Dermis blood vessel endothelial cell (primary cell): ENCODE measurements around the gene ARHGEF19. TPM values are rescaled to one million over a fixed set of nuclear protein-coding genes. Genes with fewer than 3 reads are reported as not detected.
A peak's percentile ranks its signal among the peaks of the same experiment; 100 is the strongest.
"Not testable (repeated sequence)": the region's sequence is repeated elsewhere in the genome, so short reads cannot be mapped to it uniquely, and the experiment has no call there.

Source experiments
- DNase-seq: peaks from one replicate; pipeline ENCODE4 v3.0.0; 2010
- total RNA-seq: library from RNA; depleted of rRNA; stranded (reverse); fragments of >200 nt; gene quantifications from 2 replicates; pipeline ENCODE4 v1.2.3, GENCODE V29; 2014

The ARHGEF19 gene
- total RNA-seq, 1 donor from 2014 or later, result 2.7 TPM

- peak; percentile 92 for DNase-seq
These were observed 31.6 kb upstream of the ARHGEF19 start for GRCh38 chr1:16243936-16244649.

GRCh38 chr1:16243215-16243610 lies 30.8 kb upstream of the ARHGEF19 start:
- DNase-seq, result no peak

- DNase-seq, result no peak
These were observed 30.2 kb upstream of the ARHGEF19 start for GRCh38 chr1:16242556-16243214.

DNA sequence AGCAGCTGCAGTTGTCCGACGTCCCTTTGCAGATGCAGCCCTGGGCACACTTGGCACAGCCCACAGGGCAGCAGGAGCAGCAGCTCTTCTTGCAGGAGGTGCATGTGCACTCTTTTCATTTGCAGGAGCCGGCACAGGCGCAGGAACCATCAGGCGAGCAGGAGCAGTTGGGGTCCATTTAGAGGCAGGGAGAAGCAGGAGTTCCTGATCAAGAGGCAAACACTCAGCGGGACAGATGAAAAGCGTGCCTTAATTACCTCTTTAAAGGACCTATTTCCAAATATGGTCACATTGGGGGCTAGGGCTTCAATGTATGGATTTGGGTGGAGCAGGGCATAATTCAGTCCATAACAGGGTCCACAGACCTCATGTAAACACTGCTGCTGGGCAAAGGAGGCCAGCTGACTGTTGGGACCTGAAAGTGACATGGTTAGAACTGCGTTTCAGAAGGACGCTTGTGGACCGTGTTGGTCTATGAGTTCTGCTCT lies 28.8 kb upstream of the ARHGEF19 start:
- no peak for DNase-seq

DNA sequence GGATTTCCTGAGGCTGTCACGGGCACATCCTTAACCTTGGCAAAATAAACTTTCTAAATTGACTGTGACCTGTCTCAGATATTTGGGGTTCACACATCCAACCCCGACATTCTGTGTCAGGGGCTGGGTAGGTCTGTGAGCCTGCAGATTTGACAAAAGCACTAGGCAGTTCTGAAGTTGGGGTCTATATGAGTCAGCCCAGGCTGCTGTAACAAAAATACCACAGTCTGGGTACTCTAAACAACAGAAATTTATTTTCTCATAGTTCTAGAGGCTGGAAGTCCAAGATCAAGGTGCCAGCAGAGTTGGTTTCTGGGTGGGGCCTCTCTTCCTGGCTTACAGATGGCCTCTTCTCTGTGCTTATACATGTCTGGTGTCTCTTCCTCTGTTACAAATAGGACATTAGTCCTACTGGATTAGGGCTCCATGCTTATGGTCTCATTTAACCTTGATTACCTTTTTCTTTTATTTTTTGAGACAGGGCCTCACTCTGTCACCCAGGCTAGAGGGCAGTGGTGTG lies 27.6 kb upstream of the ARHGEF19 start:
- DNase-seq, result no peak

DNA sequence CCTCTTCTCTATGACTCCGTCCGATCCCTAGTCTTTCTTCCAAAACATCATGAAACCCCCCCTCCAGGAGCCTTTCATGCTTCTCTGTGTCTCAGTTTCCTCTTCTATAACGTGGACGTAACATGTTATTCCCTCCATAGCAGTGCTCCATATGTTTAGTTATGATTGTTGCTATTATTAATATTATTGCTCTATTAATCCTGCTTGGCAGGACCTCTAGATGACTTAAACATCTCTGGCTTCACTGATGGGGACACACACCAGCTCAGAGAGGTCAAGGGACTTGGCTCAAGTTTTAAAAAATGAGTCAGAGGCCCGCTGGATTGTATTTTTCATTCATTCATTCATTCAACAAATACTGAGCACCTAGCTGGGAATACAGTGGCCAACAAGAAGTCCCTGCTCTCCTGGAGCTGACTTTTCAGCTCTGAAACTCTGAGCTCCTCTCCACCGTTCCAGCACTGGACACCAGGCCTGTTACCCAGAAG lies 24.9 kb upstream of the ARHGEF19 start:
- no peak for DNase-seq

DNA sequence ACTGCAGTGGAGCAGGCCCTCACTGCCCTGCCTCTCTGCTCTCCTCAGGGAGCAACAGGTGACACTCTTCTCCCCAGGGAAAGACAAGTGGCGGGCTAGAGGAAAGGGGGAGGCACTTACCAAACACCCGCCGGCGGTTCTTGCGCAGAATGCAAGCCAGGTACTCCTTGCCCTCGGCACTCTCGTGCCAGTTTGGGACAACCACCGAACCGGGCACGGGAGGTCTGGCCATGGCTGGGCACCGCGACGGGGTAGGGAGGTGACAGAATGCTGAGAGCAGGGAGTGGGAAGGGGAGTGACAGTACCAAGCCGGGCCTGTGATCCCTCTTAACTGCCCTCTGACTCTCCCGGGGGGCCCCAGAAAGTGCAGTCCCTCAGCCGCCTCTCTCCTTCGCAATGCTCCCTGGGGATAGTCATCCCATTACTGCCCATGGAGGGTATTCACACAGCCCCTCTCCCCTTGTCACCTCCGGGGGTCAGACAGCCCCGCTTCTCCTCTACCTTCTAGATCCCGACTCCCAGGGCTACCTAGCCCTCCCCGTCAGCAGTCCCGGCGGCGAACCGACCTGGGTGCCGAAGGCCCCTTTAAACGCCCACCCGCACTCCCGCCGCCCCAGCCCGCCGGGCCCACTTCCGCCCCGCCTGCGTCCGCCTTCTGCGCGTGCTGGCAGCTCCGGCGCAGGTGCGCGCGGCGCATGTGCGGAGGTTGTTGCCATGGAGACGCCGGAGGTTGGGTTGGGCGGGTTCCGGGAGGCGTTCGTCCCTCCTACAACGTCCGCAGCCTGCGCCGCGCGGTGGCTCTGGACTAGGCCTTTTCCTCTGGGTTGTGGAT lies 24.3 kb upstream of the ARHGEF19 start, which contains the start of gene CPLANE2:
CPLANE2 (minus strand) TSS at position 673 of the 832 bp plus-strand sequence; CDS start at position 232, 441 bp downstream.
- peak; percentile 94 for DNase-seq

DNA sequence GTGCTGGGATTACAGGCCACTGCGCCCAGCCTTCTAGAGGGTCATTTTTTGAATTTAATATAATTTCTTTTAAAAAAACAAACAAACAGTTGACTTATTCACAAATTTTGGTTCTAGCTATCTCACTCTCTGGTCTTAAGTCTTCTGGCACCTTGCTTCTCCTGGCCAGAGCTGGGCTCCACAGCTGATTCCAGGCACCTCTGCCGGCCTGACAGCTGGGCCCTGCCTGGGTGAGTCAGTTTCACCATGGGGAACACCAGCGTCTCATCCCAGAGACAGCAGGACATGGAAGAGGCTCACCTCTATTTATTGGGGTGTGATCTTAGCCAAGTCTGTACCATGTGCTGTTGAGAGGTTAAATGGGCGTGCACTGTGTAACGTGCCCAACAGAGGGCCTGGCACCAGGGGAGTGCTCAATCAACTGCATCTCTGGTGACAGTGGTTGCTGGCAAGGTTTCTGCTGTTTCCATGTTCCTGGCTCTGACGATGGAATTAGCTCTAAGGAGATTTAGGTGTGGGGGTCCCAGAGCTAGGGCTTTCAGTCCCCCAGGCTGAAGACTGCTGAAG lies 23.6 kb upstream of the ARHGEF19 start:
- DNase-seq, result peak; percentile 51

DNA sequence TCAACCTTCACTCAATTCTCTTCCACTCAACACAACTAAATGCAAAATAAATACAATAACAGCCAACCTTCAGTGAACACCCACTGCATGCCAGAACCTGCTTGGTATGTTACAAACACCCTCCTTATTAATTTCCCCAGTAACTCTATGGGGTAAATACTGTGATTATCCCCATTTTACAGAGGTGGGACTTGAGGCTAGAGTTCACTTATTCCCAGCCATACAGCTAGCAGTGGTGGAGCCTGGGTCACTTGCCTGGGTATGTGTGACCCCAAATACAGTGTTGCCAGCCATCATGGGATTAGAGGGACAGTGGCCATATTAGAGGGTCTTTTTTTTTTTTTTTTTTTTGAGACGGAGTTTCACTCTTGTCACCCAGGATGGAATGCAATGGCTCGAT lies 22.9 kb upstream of the ARHGEF19 start:
- DNase-seq, result no peak

DNA sequence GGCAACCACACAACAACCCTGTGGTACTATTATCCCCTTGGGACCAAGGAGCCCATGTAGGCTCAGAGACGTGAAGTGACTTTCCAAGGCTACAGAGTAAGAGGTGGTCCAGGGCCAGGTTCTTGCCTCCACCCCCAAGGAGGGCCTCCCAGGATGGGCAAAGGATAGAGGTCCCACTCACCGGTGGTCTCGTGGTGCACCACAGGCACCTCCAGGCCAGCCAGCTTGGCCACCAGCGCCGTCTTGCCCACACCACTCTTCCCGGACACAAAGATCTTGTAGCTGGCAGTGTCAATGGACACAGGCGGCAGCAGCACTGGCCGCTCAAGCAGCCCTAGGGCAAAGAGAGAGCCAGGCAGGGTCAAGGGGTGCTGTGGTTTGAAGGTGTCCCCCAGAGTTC lies 21.0 kb upstream of the ARHGEF19 start:
- no peak for DNase-seq

DNA sequence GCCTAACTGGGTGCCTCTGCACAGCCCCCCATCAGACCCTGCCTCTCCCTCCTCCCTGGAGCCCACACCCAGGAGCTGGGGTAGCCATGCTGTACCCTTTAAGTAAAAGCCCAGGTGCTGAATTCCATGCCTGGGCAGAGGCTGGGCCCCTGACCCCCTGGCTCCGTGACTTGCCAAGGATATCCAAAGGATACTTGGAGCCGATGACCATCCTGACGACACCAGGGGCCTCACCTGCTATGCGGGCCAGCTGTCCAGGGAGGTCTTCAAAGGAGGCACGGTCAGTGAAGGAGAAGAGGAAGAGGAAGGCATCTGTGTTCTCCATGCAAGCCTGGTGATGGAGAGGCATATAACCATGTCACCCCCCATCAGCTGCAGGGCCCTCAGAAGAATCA lies 19.9 kb upstream of the ARHGEF19 start:
- no peak for DNase-seq

DNA sequence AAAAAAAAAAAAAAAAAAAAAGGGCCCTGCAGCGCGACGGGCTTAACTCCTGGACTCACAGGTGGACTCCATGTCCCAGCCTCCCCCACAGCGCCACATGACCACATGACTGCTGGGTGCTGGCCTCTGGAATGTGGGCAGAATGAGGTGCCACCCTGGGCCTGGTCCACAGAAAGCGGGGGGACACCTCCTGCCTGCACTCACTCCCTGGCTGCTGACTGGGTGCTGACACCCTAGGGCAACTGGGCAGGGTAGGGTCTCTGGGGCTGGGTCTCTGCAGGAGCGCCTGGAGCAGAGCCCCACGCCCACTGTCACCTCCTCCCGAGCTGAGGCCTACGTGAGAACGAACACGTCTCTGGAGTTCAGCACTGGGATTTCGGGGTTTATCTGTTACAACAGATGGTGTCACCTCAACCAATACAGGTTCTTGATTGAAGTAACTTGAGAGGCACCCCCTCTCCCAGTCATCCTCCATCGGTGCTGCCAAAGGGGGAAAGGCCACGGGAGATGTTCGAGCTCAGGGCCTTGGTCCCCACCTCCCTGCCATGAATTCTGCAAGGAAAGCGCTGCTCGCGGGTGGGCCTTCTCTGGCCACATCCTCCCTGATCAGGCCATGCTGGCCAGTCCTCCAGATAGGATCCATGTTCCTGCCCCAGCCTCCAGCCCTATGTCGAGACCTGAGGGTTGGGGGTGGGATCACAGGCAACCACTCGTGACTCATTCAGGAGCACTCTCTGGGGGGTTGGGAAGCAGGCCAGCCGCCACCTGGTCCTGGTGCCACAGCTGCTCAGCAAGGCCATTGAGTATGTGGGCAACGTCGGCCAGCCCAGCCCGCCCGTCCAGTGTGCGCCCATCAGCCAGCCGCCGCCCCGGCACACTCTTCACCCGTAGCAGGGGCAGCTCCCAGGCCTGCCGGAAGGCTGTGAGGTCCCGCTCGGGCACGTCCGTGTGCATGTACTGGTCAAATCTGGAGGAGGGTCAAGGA lies 19.2 kb upstream of the ARHGEF19 start:
- no peak for DNase-seq

- no peak for DNase-seq
These were observed 18.3 kb upstream of the ARHGEF19 start for GRCh38 chr1:16230744-16231143.

- no peak for DNase-seq
These were observed 17.7 kb upstream of the ARHGEF19 start for GRCh38 chr1:16229976-16230740.

DNA sequence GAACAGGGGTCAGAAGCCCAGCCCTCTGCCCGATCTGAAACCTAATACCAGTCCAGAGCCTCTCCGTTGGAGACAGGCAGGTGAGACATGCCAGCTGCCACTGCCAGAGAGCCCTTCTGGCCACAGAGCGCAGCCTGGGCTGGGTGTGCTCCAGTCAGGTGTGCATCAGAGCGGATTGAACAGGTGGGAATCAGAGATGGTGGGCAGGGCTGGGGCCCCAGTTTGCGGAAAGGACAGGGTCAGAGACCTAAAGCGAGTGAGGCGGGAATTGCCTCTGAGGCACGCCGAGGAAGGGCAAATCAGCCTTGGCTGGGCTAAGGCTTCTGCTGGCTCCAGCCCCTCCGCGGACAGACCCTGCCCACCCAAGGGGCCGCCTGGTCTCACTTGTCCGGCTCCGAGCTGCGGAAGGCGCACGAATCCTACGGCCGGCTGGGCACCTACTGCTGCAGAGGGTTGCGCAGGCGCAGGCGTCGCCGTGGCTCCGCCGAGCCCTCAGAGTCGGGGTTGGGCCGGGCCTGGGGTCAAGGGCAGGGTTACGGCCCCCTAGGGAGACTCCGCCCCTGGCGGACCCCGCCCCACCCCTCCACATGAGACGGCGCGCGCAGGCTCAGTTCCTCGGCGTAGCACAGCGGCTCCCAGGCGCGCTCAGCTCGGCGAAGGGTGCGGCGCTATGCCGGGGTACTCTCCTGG lies 14.2 kb upstream of the ARHGEF19 start:
- DNase-seq, result no peak

DNA sequence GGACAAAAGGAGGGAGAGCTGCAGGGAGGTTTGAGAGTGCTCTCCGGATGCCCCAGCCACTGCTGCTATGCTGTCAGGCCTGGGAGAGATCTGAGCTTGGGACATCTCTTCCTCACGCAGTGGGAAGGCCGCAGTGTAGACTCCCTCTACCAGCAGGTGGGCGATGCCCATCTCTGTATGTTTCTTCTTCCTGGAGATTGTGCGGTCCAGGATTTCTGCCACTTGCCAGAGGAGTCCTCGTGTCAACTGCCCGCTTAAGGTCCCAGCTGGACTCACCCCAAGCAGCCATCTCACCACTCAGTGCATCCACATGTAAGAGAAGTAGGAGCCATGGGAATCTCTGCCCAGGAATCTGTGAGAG lies 13.7 kb upstream of the ARHGEF19 start:
- DNase-seq, result no peak

DNA sequence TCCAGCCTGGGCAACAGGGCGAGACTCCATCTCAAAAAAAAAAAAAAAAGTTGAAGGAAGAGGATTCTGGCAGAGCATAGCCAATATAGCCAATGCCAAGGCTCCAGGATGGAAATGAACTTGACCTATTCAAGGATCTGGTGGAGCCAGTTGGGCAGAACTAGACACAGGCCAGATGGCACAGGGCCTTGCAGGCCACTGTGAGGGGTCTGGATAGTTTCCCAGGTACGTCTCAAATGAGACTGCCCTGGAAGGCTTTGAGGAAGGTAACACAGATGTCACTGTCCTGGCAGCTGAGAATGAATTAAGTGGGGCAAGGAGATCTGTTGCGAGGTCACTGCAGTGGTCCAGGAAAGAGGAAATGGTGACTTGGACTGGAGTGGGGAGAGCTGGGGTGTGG lies 12.0 kb upstream of the ARHGEF19 start:
- DNase-seq, result no peak

GRCh38 chr1:16222716-16223115 lies 10.3 kb upstream of the ARHGEF19 start:
- DNase-seq, result not testable (repeated sequence)

- DNase-seq, result no peak
These were observed 9.0 kb upstream of the ARHGEF19 start for GRCh38 chr1:16221499-16221898.

- DNase-seq, result no peak
These were observed 7.6 kb upstream of the ARHGEF19 start for GRCh38 chr1:16219968-16220500.
